Measurements from ENCODE around the gene SLC16A3. TPM values are rescaled to one million over a fixed set of nuclear protein-coding genes. Genes with fewer than 3 reads are reported as not detected.

Gene SLC16A3
- total and polyA plus RNA-seq, 2 of the 8 experiments (the other 6 are each of a cell fraction or from before 2014, with no cell fraction given), result 3.8 to 8.7 TPM

GRCh38 chr17:82223517-82223916, 5.3 kb upstream of the SLC16A3 start:
- FAIRE-seq (no peak), DNase-seq (ENCODE audit: low read depth in 1 of 2, low spot score in 2 of 2) (no peak)
- H3K4ac ChIP-seq (replicated peaks; ENCODE audit: insufficient read length, low read depth, low read length), result no peak overlapping the region
- TF ChIP-seq JUN (IDR thresholded peaks at IDR 0.05; ENCODE audit: low read depth, low read length) (no peak), BRCA1 (IDR thresholded peaks at IDR 0.05; ENCODE audit: low read depth, low read length) (no peak), KDM5A (IDR thresholded peaks at IDR 0.05; ENCODE audit: low read length) (no peak), ZNF274 (IDR thresholded peaks at IDR 0.05; ENCODE audit: borderline replicate concordance, extremely low read depth, low read length) (no peak), TBP (IDR thresholded peaks at IDR 0.05; ENCODE audit: low read depth, low read length) (no peak), SP1 (IDR thresholded peaks at IDR 0.05; ENCODE audit: low read depth, low read length) (no peak), SP2 (IDR thresholded peaks at IDR 0.05; ENCODE audit: low read length) (no peak), HDAC6 (IDR thresholded peaks at IDR 0.05; ENCODE audit: low read depth, low read length) (no peak), RAD21 (IDR thresholded peaks at IDR 0.05 in 1 of 2, conservative IDR thresholded peaks at IDR 0.05 in 1 of 2; ENCODE audit: low read depth in 2 of 2, low read length in 2 of 2) (no peak), BCL11A (IDR thresholded peaks at IDR 0.05; ENCODE audit: low read depth in 2 of 2, low read length in 2 of 2) (no peak), HDAC2 (IDR thresholded peaks at IDR 0.05; ENCODE audit: borderline replicate concordance in 1 of 2, low read depth in 2 of 2, low read length in 2 of 2) (no peak), ATF2 (IDR thresholded peaks at IDR 0.05; ENCODE audit: low read length) (no peak)
- H2BK20ac ChIP-seq (ENCODE audit: low read length), result no peak overlapping the region
- H3K56ac ChIP-seq (replicated peaks; ENCODE audit: insufficient read length, low read depth, low read length), result no peak overlapping the region
- no peaks in the 10 kb centered on the region for H3K36me3 ChIP-seq (ENCODE audit: control insufficient read depth in 2 of 4, insufficient read depth in 4 of 4, low read length in 3 of 4)
- H4K8ac ChIP-seq (ENCODE audit: extremely low read depth, insufficient read depth, low read length), result no peak overlapping the region
- H2AFZ ChIP-seq (ENCODE audit: low read length), result no peak overlapping the region
- H2BK5ac ChIP-seq (ENCODE audit: low read depth, low read length), result no peak overlapping the region
- H3K23ac ChIP-seq (ENCODE audit: insufficient read length), result no peak overlapping the region
- peaks cover 0 to 6% of the 10 kb centered on the region in 2 experiments for H4K20me1 ChIP-seq (replicated peaks in 1 of 2; ENCODE audit: control insufficient read depth in 1 of 2, insufficient read depth in 2 of 2, low read length in 2 of 2)
- no peak overlapping the region for H3K4me2 ChIP-seq (ENCODE audit: insufficient read depth in 1 of 2, low read depth in 2 of 2, low read length in 2 of 2)
- no peak overlapping the region for H2AK5ac ChIP-seq (ENCODE audit: low read depth, low read length)
- no peak overlapping the region for H3K14ac ChIP-seq (ENCODE audit: insufficient read length)
- WGBS, 2 experiments (ENCODE audit: extremely low coverage in 1 of 2, insufficient coverage in 1 of 2, insufficient read length in 1 of 2, insufficient replicate concordance in 2 of 2, low coverage in 1 of 2, low lambda C conversion rate in 2 of 2, missing lambda C conversion rate in 1 of 2), result 73% methylated on average over 5 of the region's 5 CpGs; no CpG with 5 or more reads in 1 of the 2 experiments
- POLR2A ChIA-PET (ENCODE audit: partially characterized antibody), result no interaction called here
- H4K91ac ChIP-seq (replicated peaks; ENCODE audit: insufficient read length, low read length), result no peak overlapping the region
- no peak overlapping the region for H3K27ac ChIP-seq (ENCODE audit: low read depth, low read length)
- peaks cover 0 to 4% (median 0%) of the 10 kb centered on the region in 4 experiments; a peak in 2 of 7 replicates for H3K4me1 ChIP-seq (replicated peaks in 1 of 4; ENCODE audit: control insufficient read depth in 3 of 4, insufficient read depth in 4 of 4, low read length in 3 of 4)
- CTCF ChIA-PET (ENCODE audit: partially characterized antibody), result no interaction called here
- no peak overlapping the region for H2BK15ac ChIP-seq (ENCODE audit: low read length)
- no peak overlapping the region for H3K18ac ChIP-seq (ENCODE audit: extremely low read depth, low read length)
- H3K79me1 ChIP-seq (ENCODE audit: low read depth, low read length), result no peaks in the 10 kb centered on the region; the same call in 1 of the 2 replicates
- H3K79me2 ChIP-seq (ENCODE audit: control insufficient read depth in 1 of 2, insufficient read depth in 2 of 2, low read length in 2 of 2), result no peaks in the 10 kb centered on the region
- no peak overlapping the region for H4K5ac ChIP-seq (ENCODE audit: insufficient read length, low read depth, low read length)
- no peak overlapping the region for H3K9ac ChIP-seq (replicated peaks in 1 of 4; ENCODE audit: extremely low read depth in 1 of 4, low read depth in 3 of 4, low read length in 3 of 4)
- H3K9me3 ChIP-seq (ENCODE audit: insufficient read depth in 2 of 2, low read depth in 1 of 2, low read length in 1 of 2), result no peaks in the 10 kb centered on the region
- no peak overlapping the region for H2BK12ac ChIP-seq (ENCODE audit: low read depth, low read length)
- no peak overlapping the region for H3K4me3 ChIP-seq (ENCODE audit: extremely low read depth in 1 of 4, insufficient read depth in 2 of 4, low read depth in 3 of 4, low read length in 4 of 4)
- H2BK120ac ChIP-seq (replicated peaks; ENCODE audit: low read depth, low read length), result no peak overlapping the region
- H3K23me2 ChIP-seq (ENCODE audit: low read depth, low read length), result peaks cover 5% of the 10 kb centered on the region; the same call in 1 of the 2 replicates
- peaks cover 6 to 24% (median 20%) of the 10 kb centered on the region in 4 experiments for H3K27me3 ChIP-seq (replicated peaks in 1 of 4; ENCODE audit: control insufficient read depth in 3 of 4, extremely low read depth in 1 of 4, insufficient read depth in 3 of 4, low read length in 3 of 4)

Data from H1 (cell line).